CD4-positive, alpha-beta T cell treated with Interleukin-12 subunit alpha and Interleukin-12 subunit beta, for 1 hour (primary cell): Measurements from ENCODE around the gene ATRX.
"Not testable (repeated sequence)": the region's sequence is repeated elsewhere in the genome, so short reads cannot be mapped to it uniquely, and the experiment has no call there.

Experiments
- DNase-seq: peaks from one replicate; pipeline ENCODE4 v3.0.0-alpha.2; 2020

The ATRX gene

DNA sequence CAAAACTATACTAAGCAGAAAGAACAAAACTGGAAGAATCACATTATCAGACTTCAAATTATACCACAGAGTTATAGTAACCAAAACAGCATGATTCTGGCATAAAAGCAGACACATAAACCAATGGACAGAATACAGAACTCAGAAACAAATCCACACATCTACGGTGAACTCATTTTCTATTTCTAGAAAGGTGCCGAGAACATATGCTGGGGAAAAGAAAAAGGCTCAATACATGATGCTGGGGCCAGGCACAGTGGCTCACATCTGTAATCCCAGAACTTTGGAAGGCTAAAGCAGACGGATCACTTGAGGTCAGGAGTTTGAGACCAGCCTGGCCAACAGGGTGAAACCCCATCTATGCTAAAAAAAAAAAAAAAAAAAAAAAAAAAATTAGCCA, 52.7 kb downstream of the ATRX start:
- no peak for DNase-seq

DNA sequence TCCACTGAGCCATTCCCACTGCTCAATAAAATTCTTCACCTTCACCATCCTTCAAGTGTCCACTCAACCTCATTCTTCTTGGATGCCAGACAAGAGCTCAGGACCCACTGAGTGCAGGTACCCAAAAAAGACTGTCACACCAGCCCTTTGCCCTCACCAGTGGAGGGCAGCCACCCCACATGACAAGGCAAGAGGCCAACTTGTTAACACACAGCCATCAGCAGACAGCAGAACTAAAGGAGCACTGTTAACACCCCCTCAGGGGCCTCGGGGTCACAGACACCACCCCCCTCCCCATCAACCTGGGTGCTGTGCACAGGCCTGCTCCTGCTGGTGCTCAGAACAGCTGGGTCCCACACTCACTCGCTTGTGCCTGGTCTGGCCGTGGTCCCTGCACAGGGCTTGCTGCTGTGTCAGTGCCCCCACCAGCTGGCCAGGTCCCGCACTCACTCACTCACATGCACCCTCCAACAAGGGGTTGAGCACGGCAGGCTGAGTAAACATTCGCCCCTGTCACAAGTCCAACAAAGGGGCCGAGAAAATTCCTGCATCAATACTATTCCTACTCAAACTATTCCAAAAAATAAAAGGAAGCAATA, 54.1 kb downstream of the ATRX start:
- DNase-seq, result peak; percentile 4

DNA sequence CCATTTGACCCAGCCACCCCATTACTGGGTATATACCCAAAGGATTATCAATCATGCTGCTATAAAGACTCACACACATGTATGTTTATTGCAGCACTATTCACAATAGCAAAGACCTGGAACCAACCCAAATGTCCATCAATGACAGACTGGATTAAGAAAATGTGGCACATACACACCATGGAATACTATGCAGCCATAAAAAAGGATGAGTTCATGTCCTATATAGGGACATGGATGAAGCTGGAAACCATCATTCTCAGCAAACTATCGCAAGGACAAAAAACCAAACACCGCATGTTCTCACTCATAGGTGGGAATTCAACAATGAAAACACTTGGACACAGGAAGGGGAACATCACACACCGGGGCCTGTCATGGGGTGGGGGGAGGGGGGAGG, 59.9 kb downstream of the ATRX start:
- DNase-seq, result not testable (repeated sequence)

DNA sequence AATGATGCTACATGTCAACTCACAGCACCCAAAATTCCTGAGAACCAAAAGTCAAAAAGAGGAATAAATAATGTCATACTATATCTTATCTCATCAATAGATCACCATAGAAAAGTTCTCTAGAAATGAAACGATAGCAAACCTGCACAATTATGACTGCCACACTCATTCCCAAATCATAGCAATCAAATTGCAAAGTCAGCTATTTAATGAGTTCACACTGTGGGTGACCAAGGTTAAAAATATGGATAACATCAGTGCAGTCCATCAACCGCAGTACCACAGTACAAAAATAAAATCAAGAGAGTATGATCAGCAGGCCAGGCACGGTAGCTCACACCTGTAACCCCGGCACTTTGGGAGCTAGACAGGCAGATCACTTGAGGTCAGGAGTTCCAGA, 62.3 kb downstream of the ATRX start:
- DNase-seq, result no peak

DNA sequence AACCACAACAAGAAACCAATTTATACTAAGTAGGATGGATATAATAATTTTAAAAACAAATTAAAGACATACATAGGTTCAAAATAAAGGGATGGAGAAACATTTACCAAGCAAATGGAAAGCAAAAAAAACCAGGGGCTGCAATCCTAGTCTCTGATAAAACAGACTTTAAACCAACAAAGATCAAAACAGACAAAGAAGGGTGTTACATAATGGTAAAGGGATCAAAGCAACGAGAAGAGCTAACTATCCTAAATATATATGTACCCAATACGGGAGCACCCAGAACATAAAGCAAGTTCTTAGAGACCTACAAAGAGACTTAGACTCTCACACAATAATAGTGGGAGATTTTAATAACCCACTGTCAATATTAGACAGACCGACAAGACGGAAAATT, 66.6 kb downstream of the ATRX start:
- no peak for DNase-seq

DNA sequence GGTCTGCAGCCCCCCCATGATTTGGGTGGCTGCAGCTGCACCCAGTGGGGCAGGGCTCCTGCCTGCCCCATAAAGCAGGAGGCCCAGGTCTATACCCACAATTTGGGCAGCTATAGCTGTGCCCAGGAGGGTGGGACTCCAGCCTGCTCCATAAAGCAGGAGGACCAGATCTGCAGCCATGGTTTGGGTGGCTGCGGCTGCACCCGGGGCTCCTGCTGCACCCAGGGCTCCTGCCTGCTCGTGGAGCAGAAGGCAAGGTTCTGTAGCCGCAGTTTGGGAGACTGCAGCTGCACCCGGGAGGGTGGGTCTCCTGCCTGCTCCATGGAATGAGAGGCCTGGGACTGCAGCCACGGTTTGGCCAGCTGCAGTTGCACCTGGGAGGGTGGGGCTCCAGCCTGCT, 81.1 kb downstream of the ATRX start:
- DNase-seq, result no peak

DNA sequence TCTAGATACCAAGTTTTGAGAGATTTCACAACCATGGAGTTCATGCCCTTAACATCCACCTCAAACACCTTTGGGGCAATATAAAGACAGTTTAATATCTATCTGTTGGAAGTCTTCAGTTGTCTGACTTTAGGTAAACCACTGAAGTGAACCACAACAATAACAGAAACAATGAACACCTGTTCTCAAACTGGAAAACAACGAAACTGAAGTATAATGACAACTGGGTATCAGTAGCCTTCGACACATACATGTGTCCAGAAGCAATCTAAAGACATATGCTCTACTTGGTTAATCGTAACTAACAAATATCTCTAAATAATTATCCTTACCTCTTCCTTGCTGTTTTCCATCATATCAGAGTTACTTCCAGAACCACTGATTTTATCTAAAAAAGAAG, 87.8 kb downstream of the ATRX start:
- no peak for DNase-seq

DNA sequence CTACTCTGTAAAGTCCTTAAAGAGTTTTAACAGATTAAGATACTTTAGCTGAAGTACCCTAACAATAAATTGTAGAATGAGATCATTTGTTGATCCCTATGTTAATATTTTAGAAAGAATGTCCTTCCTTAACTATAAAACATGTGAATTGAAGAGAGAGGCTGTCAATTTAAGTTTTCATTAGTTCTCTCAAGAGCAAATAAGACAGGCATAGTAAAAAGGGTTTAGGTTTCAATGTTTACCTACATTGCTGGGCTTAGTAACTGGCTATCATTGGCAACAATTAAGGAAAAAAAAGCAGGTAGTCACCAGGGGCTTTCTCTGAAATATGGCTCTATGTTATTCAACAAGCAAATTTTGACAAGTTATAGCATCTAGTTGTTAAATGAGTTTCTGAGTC, 91.5 kb downstream of the ATRX start:
- no peak for DNase-seq

DNA sequence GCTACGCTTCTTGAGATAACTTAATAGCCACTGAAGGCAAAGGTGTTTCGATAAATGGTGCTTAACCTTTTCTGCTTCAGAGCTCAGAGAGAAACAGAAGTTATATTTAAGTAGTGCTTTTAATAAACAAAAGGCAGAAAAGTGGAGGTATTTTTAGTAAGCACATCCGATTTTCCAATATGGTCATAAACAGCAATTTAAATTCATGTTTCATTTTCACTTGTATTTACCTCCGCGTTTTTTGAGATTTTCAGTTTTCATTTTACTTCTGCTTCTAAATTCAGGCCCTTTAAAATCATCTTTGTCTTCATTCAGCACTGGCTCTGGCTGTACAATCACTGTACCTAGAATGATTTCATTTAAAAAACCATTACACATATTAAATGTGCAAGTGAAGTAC, 92.4 kb downstream of the ATRX start:
- DNase-seq, result no peak

DNA sequence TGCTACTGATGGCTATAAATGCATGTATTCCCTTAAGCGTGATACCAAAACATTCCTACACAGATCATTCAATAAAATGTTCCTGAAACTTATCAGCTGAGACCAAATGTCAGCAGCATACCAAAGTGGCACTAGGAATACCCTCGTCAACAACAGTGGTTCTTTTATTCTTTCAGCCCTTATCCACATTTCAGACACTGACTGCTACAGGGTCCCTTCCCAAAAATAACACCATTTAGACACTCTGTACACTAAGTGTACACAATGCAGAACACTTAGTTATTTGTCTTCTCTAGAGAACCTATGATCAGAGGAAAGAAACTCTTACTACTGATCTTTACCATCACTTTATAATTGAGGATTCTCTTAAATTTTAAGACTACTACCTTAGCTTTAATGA, 94.1 kb downstream of the ATRX start:
- DNase-seq, result no peak

DNA sequence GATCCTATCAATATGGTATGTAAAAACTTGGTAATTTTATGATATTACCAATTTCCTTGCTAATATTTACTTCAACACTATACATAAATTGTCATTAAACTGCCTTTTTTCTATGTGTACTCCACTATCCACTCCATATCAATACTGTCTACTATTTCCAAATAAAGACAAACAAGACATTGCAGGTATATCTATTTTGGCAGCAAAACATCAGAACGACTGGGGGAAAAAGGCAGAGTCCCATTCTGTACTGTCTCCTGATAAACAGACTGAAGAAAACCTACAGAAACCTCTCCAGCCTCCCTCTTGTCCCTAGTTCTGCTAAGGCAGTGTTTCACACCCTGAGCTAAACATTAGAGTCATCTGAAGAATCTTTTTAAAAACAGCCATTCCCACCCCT, 96.6 kb downstream of the ATRX start:
- DNase-seq, result no peak

DNA sequence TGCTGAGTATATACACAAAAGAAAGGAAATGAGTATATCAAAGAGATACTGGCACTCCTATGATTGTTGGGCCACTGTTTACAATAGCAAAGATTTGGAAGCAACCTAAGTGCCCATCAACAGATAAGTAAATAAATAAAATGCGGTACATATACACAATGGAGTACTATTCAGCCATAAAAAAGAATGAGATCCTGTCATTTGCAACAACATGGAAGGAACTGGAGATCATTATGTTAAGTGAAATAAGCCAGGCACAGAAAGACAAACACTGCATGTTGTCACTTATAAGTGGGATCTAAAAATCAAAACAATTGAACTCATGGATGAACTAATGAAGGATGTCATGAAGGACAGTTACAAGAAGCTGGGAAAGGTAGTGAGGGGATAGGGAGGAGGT, 100.3 kb downstream of the ATRX start:
- not testable (repeated sequence) for DNase-seq

DNA sequence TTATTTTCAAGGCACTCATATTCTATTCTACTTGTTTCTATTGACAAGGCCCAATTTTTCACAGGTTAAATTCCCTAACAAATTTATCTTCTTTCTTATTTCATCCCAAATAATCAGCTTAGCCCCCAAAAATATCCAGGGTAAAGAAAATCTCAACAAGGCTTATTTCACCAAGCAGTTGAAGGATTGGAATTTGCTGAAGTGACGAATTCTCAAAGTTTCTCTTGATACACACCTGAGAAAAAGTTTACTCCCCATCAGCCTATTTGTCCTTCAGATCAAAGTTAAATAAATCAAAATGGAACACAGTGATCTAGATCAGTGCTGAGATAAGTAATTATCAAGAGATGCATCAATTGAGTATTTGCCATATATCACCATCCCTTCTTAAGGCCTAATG, 106.9 kb downstream of the ATRX start:
- DNase-seq, result no peak

DNA sequence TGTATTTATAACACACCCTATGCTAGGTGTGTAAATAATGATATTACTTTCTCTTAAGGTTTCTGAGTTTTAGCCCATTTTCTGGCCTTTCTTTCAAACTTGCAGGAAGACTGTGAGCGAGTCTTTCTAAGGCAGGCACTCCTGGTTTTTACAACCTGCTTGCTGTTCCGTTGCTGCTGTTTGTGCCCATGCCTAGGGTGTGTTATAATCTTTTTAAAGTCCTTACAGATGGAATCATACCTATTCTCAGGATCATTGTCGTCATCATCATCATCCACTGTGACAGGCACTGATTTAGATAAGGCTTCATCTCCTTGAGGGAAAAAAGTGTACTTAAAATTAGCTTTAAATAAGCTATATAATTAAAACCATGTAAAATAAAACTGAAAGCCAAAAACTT, 110.0 kb downstream of the ATRX start:
- no peak for DNase-seq

DNA sequence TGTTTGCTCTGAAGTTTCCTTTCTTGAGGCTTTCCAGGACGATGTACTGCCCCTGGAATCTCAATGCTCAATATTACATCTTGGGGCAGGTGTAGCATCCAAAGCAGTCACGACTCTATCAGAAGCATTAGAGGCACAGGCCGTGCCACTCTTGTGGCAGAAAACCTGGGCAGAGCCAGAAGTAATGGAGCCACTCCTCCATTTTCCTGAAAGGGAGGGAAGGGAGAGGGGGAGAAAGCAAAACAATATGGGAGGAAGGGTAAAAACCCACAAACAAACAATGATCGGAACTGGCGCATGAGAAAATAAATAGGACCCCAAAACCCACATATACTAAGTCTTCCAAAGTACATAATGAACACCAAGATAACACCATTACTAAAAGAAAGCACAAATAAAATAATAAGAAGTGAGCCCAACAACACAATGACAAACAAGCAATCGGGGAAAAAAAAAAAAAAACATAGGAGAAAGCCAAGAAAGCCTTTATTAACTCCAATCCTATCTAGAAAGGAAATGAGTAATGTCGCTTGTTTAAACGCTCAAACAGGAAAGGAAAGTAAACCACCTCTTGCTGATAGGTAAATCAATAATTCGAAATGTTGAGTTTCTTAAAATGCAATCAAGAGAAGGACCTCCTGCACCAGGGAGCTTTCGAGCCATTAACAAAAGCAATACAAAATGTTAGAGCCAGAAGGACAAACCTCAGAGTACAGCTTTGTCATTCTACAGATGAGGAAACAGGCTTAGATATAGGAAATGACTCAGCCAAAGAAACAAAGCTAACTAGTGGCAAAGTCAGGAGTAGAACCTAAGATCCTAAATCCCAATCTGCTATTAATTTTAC, 117.4 kb downstream of the ATRX start:
- no peak for DNase-seq

DNA sequence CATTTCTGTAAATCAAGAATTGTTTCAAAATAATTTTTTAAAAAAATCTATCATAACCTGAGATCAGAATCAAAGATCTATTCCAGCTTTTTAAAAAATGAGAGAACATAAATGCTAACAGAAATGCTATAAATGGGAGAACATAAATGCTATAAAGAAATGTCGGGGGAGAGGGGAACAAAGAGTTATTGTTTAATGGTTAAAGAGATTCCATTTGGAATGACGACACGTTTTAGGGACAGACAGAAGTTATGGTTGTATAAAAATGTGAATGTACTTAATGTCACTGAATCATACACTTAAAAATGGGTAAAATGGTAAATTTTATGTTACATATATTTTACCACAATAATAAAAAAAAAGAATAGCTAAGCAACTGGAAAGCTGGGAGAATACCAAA, 127.1 kb downstream of the ATRX start:
- no peak for DNase-seq

DNA sequence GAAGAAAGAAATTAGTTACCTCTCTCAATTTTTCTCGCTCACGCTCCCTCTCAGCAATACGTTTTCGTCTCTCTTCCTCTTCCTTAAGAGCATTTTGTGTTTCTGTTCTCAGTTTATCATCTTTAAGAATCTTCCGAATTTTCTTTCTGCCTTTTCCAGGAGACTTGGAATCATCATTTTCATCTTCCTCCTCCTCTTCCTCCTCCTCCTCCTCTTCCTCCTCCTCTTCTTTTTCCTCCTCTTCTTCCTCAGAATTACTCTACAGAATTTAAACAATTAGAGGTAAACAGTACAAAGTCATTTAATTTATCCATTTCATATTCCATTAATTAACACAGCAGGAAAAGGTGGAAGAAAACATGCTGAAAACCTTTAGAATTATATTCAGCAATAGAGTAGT, 133.9 kb downstream of the ATRX start:
- no peak for DNase-seq

DNA sequence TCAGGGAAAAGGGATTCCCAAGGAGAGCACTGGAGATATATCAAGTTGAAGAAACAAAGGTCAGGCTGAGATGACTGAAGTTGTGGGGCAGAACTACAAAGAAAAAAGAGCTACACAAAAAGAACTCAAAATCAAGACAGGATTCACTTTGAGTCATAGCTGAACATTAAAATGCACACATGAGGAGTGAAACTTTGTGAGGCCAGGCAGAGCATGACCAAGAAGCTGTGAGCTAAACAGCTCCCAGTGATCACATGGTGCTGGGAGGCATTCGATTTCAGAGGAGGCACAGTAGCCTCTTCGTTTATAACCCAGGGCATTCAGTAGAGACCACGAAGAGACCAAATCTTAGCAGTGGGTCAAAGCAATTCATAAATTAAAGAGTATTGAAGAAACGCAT, 145.3 kb downstream of the ATRX start:
- DNase-seq, result no peak

DNA sequence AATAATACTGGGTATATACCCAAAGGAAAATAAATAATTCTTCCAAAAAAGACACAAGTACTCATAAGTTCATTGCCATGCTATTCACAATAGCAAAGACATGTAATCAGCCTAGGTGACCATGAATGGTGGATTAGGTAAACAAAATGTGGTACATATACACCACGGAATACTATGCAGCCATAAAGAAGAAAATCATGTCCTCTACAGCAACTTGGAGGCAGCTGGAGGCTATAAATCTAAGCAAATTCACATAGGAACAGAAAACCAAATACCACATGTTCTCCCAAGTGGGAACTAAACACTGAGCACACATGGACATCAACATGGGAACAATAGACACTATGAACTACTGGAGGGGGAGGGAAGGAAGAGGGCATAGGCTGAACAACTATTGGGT, 146.2 kb downstream of the ATRX start:
- no peak for DNase-seq

DNA sequence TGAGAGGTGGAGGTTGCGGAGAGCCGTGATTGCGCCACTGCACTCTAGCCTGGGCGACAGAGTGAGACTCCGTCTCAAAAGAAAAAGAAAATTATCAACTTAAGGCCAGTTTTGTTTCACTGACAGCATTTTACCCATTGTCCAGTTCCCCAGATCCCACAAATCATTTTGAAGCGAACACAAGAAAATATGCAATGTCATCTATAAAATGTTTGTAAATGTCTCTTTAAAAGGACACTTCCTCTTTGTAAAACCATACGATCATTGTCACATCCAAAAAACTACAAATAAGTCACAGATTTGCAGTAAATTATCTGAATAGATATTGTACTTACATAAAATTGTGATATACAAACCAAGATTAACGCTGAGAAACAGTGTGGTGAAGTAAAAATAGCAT, 147.6 kb downstream of the ATRX start:
- DNase-seq, result no peak

DNA sequence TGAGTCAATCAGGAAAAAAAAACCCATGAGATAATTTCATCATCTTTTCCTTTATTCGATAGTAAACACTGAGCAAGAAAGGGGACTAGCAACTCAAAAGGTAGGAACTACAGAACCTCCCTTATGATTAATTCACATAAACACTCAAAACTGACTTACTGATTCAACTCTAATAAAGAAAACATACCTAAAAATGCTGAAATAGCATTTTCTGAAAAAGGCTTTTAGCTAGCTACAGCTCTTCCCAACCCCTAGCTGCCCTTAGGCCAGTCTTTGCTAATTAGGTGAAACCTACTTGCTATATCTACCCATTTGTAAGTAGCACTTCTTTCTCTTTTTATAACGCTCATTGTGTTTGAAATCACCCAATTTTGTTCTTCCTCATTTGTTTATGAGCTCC, 150.6 kb downstream of the ATRX start:
- DNase-seq, result no peak

DNA sequence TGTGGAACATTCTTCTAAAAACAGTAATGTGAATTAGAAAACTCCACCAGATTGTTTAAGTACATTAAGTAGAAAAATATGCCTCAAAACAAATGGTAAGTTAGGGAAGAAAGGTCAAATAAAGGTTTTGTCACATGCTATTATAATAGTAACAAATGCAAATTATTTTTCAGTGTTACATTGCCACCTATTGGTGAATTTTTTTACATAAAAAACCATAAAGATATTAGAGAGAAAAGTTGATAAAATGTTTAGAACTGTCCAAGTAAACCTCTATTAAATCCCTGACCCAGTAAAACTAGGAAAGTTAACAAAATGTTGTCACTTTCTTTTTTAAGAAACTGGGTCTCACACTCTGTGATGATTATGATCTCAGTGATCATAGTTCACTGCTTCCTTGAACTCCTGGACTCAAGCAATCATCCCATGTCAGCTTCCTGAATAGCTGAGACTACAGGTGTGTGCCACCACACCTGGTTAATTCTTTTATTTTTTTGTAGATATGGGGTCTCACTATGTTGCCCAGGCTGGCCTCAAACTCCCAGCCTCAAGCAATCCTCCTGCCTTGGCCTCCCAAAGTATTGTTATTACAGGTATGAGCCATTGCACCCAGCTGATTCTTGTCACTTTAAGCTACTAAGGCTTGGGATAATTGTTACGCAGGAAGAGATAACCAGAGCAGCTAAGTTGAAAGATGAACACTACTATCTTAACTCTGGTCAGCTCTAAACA, 157.6 kb downstream of the ATRX start:
- DNase-seq, result peak; percentile 1

DNA sequence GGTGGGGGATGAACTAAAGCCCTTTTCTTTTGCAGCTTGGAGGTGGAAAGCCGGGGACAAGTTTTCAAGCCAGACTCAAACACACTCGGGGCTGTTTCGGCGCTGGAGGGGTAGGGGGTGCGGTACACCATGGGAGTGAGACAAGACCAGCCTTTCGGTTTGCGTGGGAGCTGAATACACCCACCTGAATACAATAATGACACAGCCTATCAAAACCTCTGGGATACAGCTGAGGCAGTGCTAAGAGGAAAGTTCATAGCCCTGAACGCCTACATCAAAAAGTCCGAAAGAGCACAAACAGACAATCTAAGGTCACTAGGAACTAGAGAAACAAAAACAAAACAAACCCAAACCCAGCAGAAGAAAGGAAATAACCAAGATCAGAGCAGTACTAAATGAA, 163.3 kb downstream of the ATRX start:
- DNase-seq, result no peak

DNA sequence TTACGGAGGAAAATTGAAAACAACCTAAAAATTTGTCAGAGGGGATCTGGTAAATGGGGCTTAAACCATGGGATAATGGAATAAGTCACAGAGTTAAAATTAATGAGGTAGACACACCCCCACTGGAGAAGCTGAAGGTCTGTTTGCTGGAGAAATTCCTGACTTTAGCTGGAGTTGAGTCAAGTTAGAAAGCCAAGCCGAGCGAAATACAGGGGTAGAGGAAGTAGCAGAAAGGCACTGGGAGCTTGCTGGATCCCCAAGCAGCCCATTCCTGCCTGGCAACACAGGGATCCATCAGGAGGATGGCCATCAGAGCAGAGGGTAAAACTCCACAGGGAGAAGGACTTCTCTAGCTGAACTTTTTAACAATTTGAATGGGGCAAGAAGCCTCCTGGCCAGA, 163.8 kb downstream of the ATRX start:
- DNase-seq, result no peak
